Heart right ventricle (tissue), 16 donors: Measurements from ENCODE around the gene GPR4. TPM values are rescaled to one million over a fixed set of nuclear protein-coding genes. Genes with fewer than 3 reads are reported as not detected.

Experiments
- ATAC-seq, 8 donors: fragments of 200-7000 bp; cut with Tn5 transposase; one replicate each; pipeline ENCODE4 v1.9.1; 2020; ENCODE audit warnings: mild to moderate bottlenecking in 8 of 8, moderate library complexity in 8 of 8, moderate number of reproducible peaks in 1 of 8
- DNase-seq, 2 donors: peaks; one replicate each; pipeline ENCODE4 v3.0.0-alpha.2; 2020
- H3K27ac ChIP-seq, 10 donors: fragments of 200-600 bp; sonication (generic) in 2 of 10; one replicate each; pipeline versions ENCODE4 v1.5.0 to v1.8.0; 2020 to 2022; ENCODE audit warnings: mild to moderate bottlenecking in 3 of 10
- H3K27me3 ChIP-seq, 7 donors: fragments of 200-600 bp; one replicate each; pipeline ENCODE4 v1.8.0; 2021 to 2022; ENCODE audit warnings: mild to moderate bottlenecking in 2 of 7
- H3K36me3 ChIP-seq, 9 donors: fragments of 200-600 bp; sonication (generic) in 1 of 9; one replicate each; pipeline versions ENCODE4 v1.5.0 to v1.8.0; 2020 to 2022; ENCODE audit warnings: mild to moderate bottlenecking in 2 of 9
- H3K4me1 ChIP-seq, 9 donors: fragments of 200-600 bp; sonication (generic) in 1 of 9; one replicate each; pipeline versions ENCODE4 v1.5.0 to v1.8.0; 2020 to 2022; ENCODE audit warnings: mild to moderate bottlenecking in 4 of 9
- H3K4me3 ChIP-seq, 10 donors: fragments of 200-600 bp; sonication (generic) in 2 of 10; one replicate each; pipeline versions ENCODE4 v1.5.0 to v1.8.0; 2020 to 2022; ENCODE audit warnings: mild to moderate bottlenecking in 7 of 10, moderate library complexity in 2 of 10
- H3K9me3 ChIP-seq, 11 donors: fragments of 200-600 bp in 10 of 11; sonication (generic) in 2 of 11; one replicate each; pipeline versions ENCODE4 v1.5.0 to v1.8.0; 2013 to 2022; ENCODE audit warnings: mild to moderate bottlenecking in 2 of 11, control low read depth in 1 of 11, moderate library complexity in 1 of 11
- CTCF ChIP-seq, 9 donors: fragments of 200-600 bp; sonication (generic) in 2 of 9; IDR thresholded peaks; one replicate each; pipeline versions ENCODE4 v1.5.0 to v1.8.0; 2021 to 2022; ENCODE audit warnings: antibody characterized with exemption in 9 of 9, mild to moderate bottlenecking in 5 of 9, moderate library complexity in 1 of 9
- WGBS, 2 donors: extraction: QIAGEN DNeasy Blood & Tissue Kit; methylation state at CpG; one replicate each; pipeline ENCODE4 v1.1.7; 2013; ENCODE audit warnings: inconsistent platforms in 1 of 2; 5-methylcytosine and 5-hydroxymethylcytosine counted together
- intact Hi-C, 10 donors: fragments of 100-400 bp; cut with DNase I; formaldehyde crosslinking; loops; one replicate each; pipeline versions ENCODE4 v1.11.1 to v1.14.2; 2022
- polyA plus RNA-seq, 2 donors: library from polyadenylated mRNA; stranded (reverse); fragments of 200-250 nt; gene quantifications; one replicate each; pipeline ENCODE4 v1.2.3, GENCODE V29; 2013
- total RNA-seq, 10 donors: library from RNA; stranded (reverse); fragmentation: NEBNext Ultra II Directional in 3 of 10; extraction: Animal tissue kit (Norgen Biotek cat#: 25700) in 3 of 10; gene quantifications; one replicate each; pipeline versions ENCODE4 v1.2.1 to v1.2.4, GENCODE V29; 2021 to 2023
- donor health status: Arrhythmogenic right ventricular cardiomyopathy.
- donor health status: ischemic (EF 13 %, LVEDD 7.1; RV severe dilation, severe dysfunction).
- donor health status: healthy with polysubstance abuse.
- donor health status: DM: no; HTN: yes; CAD: no.
- donor health status: DM: no; HTN: no; CAD: no.
- donor health status: ischemic (EF 25% LVEDD 6.9; RV normal size, moderate dysfunction).
- donor health status: ischemic (EF 25% LVEDD 5.7; RV mildly dilated, moderate dysfunction).
- donor health status: healthy.
- donor health status: DM: yes; HTN: yes; CAD: no.
- donor health status: Ischemic cardiomyopathy.
- donor health status: ischemic (EF 35%, LVEDD 5.7; RV mildly dilated, moderate dysfunction).
- donor health status: nonischemic (EF 11% LVEDD 7.7; RV severe dilation, severe dysfunction).
- donor health status: DM: yes; HTN: yes; CAD: no.
- donor health status: PGD.
- donor health status: ischemic (EF 29% LVEDD 5.4; RV normal size, mild dysfunction).
- donor health status: nonischemic (EF 23%, LVEDD 6.1; RV moderate dilation, normal function).

The GPR4 gene
- total and polyA plus RNA-seq, 12 donors = 2.3 to 29.4 (median 5.6) TPM

GRCh38 chr19:45643024-45643926, 41.3 kb upstream of the GPR4 start:
- WGBS, 2 donors = 9 to 12% methylated on average over 38 to 39 of the region's 39 CpGs
- Histone ChIP-seq H3K27ac (peak overlapping the region in 3 of 10 donors; percentile 74 to 88 (median 85)), H3K9me3 (no peaks in the 10 kb centered on the region), H3K36me3 (no peaks in the 10 kb centered on the region), H3K4me1 (peaks cover 4 to 61% (median 48%) of the 10 kb centered on the region in 9 donors), H3K27me3 (peaks cover 0 to 32% (median 0%) of the 10 kb centered on the region in 7 donors), H3K4me3 (peak overlapping the region in 5 of 10 donors; percentile 51 to 57 (median 54))
- peak; percentile 30 to 81 (median 58) for ATAC-seq
- peak; percentile 94 to 99 (median 98) for TF ChIP-seq CTCF (IDR thresholded peaks at IDR 0.05)
- intact Hi-C loops = loop anchor here (2.0 to 10.0 kb wide), 10 partner anchors 36 to 218 kb away; partner anchors contain the start of genes OPA3 (in 3 of the 10), PPM1N (in 3 of the 10), RTN2 (in 3 of the 10) and ERCC1 (in 1 of the 10)
- peak; percentile 84 to 91 for DNase-seq

- peak overlapping the region in 9 of 10 donors; percentile 25 to 57 (median 51) for H3K4me3 ChIP-seq
- TF ChIP-seq CTCF (IDR thresholded peaks at IDR 0.05) = no peak
- H3K27ac ChIP-seq = peak overlapping the region; percentile 37 to 89 (median 81)
- no peaks in the 10 kb centered on the region for H3K9me3 ChIP-seq
- ATAC-seq = peak; percentile 7 to 56 (median 44)
- H3K27me3 ChIP-seq = peaks cover 0 to 27% (median 0%) of the 10 kb centered on the region in 7 donors
- 2 to 5% methylated on average over 39 to 40 of the region's 40 CpGs for WGBS, 2 donors
- peak; percentile 74 to 80 for DNase-seq
- H3K36me3 ChIP-seq = no peaks in the 10 kb centered on the region
- peaks cover 4 to 72% (median 57%) of the 10 kb centered on the region in 9 donors for H3K4me1 ChIP-seq
- intact Hi-C loops = loop anchor here (1.0 to 10.0 kb wide), 11 partner anchors 34 to 217 kb away; partner anchors contain the start of genes OPA3 (in 3 of the 10), PPM1N (in 3 of the 10), RTN2 (in 3 of the 10) and ERCC1 (in 1 of the 10)
Measured at GRCh38 chr19:45641274-45642105, 39.5 kb upstream of the GPR4 start.

- TF ChIP-seq CTCF (IDR thresholded peaks at IDR 0.05) = no peak
- Histone ChIP-seq H3K4me3 (peak overlapping the region in 2 of 10 donors; percentile 51), H3K27ac (peak overlapping the region in 9 of 10 donors; percentile 74 to 89 (median 82))
Measured at GRCh38 chr19:45640849-45641273, 38.8 kb upstream of the GPR4 start.

More at GRCh38 chr19:45640849-45641273, 38.8 kb upstream of the GPR4 start:
- ATAC-seq (no peak), DNase-seq (peak in 1 of 2 donors; percentile 23)
- peaks cover 4 to 66% (median 54%) of the 10 kb centered on the region in 9 donors for H3K4me1 ChIP-seq
- H3K36me3 ChIP-seq = no peaks in the 10 kb centered on the region
- WGBS, 2 donors = 51 to 58% methylated on average over 17 of the region's 17 CpGs
- intact Hi-C loops = loop anchor here in 9 of 10 donors (5.0 to 10.0 kb wide), 7 partner anchors 34 to 216 kb away; partner anchors contain the start of genes OPA3 (in 3 of the 9), PPM1N (in 3 of the 9), RTN2 (in 3 of the 9) and ERCC1 (in 1 of the 9)
- H3K9me3 ChIP-seq = no peaks in the 10 kb centered on the region
- peaks cover 0 to 20% (median 0%) of the 10 kb centered on the region in 7 donors for H3K27me3 ChIP-seq
